ENCODE data around the gene FYB1.

GRCh38 chr5:39197556-39197955 is 21.8 kb downstream of the FYB1 start:
- no peak for TF ChIP-seq CTCF (conservative IDR thresholded peaks at IDR 0.05 in 1 of 2, IDR thresholded peaks at IDR 0.05 in 1 of 2; ENCODE audit: extremely low read depth in 1 of 2, insufficient read depth in 1 of 2, low read depth in 1 of 2, low read length in 2 of 2)
- no peak for TF ChIP-seq EZH2 (IDR thresholded peaks at IDR 0.05; ENCODE audit: borderline replicate concordance, low read length)
